SK-N-SH treated with all-trans-retinoic acid at 6 μM for 48 hours (cell line): ENCODE measurements around the gene SLC44A2.

Experiments used
- ATAC-seq: fragments of 200-7000 bp; cut with Tn5 transposase; 3 replicates; pipeline ENCODE4 v1.9.1; 2020; ENCODE audit warnings: mild to moderate bottlenecking, moderate library complexity
- ARNTL ChIP-seq: fragments of 450-650 bp; formaldehyde crosslinking; IDR thresholded peaks from 2 replicates; pipeline ENCODE4 v1.5.0; 2020; ENCODE audit warnings: low read depth, mild to moderate bottlenecking, moderate library complexity, borderline replicate concordance
- BACH2 ChIP-seq: fragments of 250-450 bp; sonication (Bioruptor Pico); IDR thresholded peaks from 2 replicates; pipeline ENCODE4 v1.9.0; 2021; ENCODE audit warnings: mild to moderate bottlenecking, borderline replicate concordance
- CSDC2 ChIP-seq: fragments of 250-450 bp; sonication (Bioruptor Pico); IDR thresholded peaks from 2 replicates; pipeline ENCODE4 v1.5.0; 2020; ENCODE audit warnings: mild to moderate bottlenecking, moderate library complexity
- ESRRG ChIP-seq: fragments of 250-450 bp; sonication (Bioruptor Pico); IDR thresholded peaks from 2 replicates; pipeline ENCODE4 v1.6.1; 2021; ENCODE audit warnings: mild to moderate bottlenecking
- GLIS3 ChIP-seq: fragments of 250-450 bp; sonication (Bioruptor Pico); IDR thresholded peaks from 2 replicates; pipeline ENCODE4 v1.5.0; 2020; ENCODE audit warnings: mild to moderate bottlenecking, moderate library complexity
- ISL1 ChIP-seq: fragments of 250-450 bp; sonication (Bioruptor Pico); IDR thresholded peaks from 2 replicates; pipeline ENCODE4 v2.1.2; 2022; ENCODE audit warnings: mild to moderate bottlenecking, moderate library complexity
- PATZ1 ChIP-seq: fragments of 250-450 bp; sonication (Bioruptor Pico); IDR thresholded peaks from 2 replicates; pipeline ENCODE4 v1.8.0; 2020; ENCODE audit warnings: mild to moderate bottlenecking, moderate library complexity, borderline replicate concordance
- PPARA ChIP-seq: fragments of 250-450 bp; sonication (Bioruptor Pico); IDR thresholded peaks from 2 replicates; pipeline ENCODE4 v1.5.0; 2020; ENCODE audit warnings: mild to moderate bottlenecking, borderline replicate concordance
- RARB ChIP-seq: fragments of 250-450 bp; sonication (Bioruptor Pico); IDR thresholded peaks from 2 replicates; pipeline ENCODE4 v1.8.0; 2021; ENCODE audit warnings: mild to moderate bottlenecking, moderate library complexity
- SNAI2 ChIP-seq: fragments of 250-450 bp; sonication (Bioruptor Pico); IDR thresholded peaks from 2 replicates; pipeline ENCODE4 v1.5.0; 2020; ENCODE audit warnings: mild to moderate bottlenecking, moderate library complexity
- TCF4 ChIP-seq: fragments of 250-450 bp; sonication (Bioruptor Pico); IDR thresholded peaks from 2 replicates; pipeline ENCODE4 v1.8.0; 2021; ENCODE audit warnings: mild to moderate bottlenecking, moderate library complexity, borderline replicate concordance
- TOX ChIP-seq: fragments of 250-450 bp; sonication (Bioruptor Pico); IDR thresholded peaks from 2 replicates; pipeline ENCODE4 v1.8.0; 2021; ENCODE audit warnings: mild to moderate bottlenecking, moderate library complexity, borderline replicate concordance
- TSHZ2 ChIP-seq: fragments of 250-450 bp; sonication (Bioruptor Pico); IDR thresholded peaks from 2 replicates; pipeline ENCODE4 v1.5.0; 2020; ENCODE audit warnings: mild to moderate bottlenecking, moderate library complexity
- ZC3H10 ChIP-seq: fragments of 250-450 bp; sonication (Bioruptor Pico); IDR thresholded peaks from 2 replicates; pipeline ENCODE4 v1.5.1; 2021; ENCODE audit warnings: mild to moderate bottlenecking, moderate library complexity
- ZFP3 ChIP-seq: fragments of 250-450 bp; sonication (Bioruptor Pico); IDR thresholded peaks from 2 replicates; pipeline ENCODE4 v1.5.0; 2020; ENCODE audit warnings: mild to moderate bottlenecking, moderate library complexity
- ZNF565 ChIP-seq: fragments of 450-650 bp; formaldehyde crosslinking; conservative IDR thresholded peaks from 2 replicates; pipeline ENCODE4 v1.5.0; 2020; ENCODE audit warnings: low read depth, mild to moderate bottlenecking, moderate library complexity
- ZNF70 ChIP-seq: fragments of 450-650 bp; formaldehyde crosslinking; IDR thresholded peaks from 2 replicates; pipeline ENCODE4 v1.5.0; 2020; ENCODE audit warnings: mild to moderate bottlenecking, moderate library complexity
- TF ChIP-seq, protein P1 (sequence below): fragments of 250-450 bp; sonication (Bioruptor Pico); IDR thresholded peaks from 2 replicates; pipeline ENCODE4 v1.5.1; 2021; ENCODE audit warnings: mild to moderate bottlenecking, moderate library complexity

Gene SLC44A2

GRCh38 chr19:10587839-10588150, 37.6 kb upstream of the SLC44A2 start:
- TF ChIP-seq BACH2 (CRISPR knock-in tag), result no peak
- no peak for TF ChIP-seq GLIS3 (CRISPR knock-in tag)
- no peak for TF ChIP-seq TCF4
- TF ChIP-seq PATZ1 (CRISPR knock-in tag), result no peak
- no peak for TF ChIP-seq ARNTL (CRISPR knock-in tag)
- no peak for TF ChIP-seq TOX

GRCh38 chr19:10593148-10593547, 32.2 kb upstream of the SLC44A2 start:
- no peak for ATAC-seq
- TF ChIP-seq BACH2 (CRISPR knock-in tag), result no peak
- TF ChIP-seq ARNTL (CRISPR knock-in tag), result no peak
- no peak for TF ChIP-seq RARB
- no peak for TF ChIP-seq GLIS3 (CRISPR knock-in tag)
- TF ChIP-seq, protein P1, sequence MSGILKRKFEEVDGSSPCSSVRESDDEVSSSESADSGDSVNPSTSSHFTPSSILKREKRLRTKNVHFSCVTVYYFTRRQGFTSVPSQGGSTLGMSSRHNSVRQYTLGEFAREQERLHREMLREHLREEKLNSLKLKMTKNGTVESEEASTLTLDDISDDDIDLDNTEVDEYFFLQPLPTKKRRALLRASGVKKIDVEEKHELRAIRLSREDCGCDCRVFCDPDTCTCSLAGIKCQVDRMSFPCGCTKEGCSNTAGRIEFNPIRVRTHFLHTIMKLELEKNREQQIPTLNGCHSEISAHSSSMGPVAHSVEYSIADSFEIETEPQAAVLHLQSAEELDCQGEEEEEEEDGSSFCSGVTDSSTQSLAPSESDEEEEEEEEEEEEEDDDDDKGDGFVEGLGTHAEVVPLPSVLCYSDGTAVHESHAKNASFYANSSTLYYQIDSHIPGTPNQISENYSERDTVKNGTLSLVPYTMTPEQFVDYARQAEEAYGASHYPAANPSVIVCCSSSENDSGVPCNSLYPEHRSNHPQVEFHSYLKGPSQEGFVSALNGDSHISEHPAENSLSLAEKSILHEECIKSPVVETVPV (CRISPR knock-in tag), result no peak
- no peak for TF ChIP-seq ESRRG (CRISPR knock-in tag)
- no peak for TF ChIP-seq TSHZ2 (CRISPR knock-in tag)
- no peak for TF ChIP-seq CSDC2 (CRISPR knock-in tag)
- no peak for TF ChIP-seq PPARA (CRISPR knock-in tag)

More at GRCh38 chr19:10587839-10588150, 37.6 kb upstream of the SLC44A2 start:
- ATAC-seq, result no peak

- no peak for ATAC-seq
- TF ChIP-seq ISL1 (no peak), PATZ1 (CRISPR knock-in tag) (no peak), ZNF565 (CRISPR knock-in tag) (no peak), GLIS3 (CRISPR knock-in tag) (no peak), TCF4 (no peak), TSHZ2 (CRISPR knock-in tag) (no peak), CSDC2 (CRISPR knock-in tag) (no peak), PPARA (CRISPR knock-in tag) (no peak), ZC3H10 (CRISPR knock-in tag) (no peak), ZNF70 (CRISPR knock-in tag) (no peak), ZFP3 (CRISPR knock-in tag) (no peak), SNAI2 (CRISPR knock-in tag) (no peak), TOX (no peak)
Measured at GRCh38 chr19:10593820-10594637, 31.3 kb upstream of the SLC44A2 start.
